Lower leg skin (tissue), 3 donors: Measurements from ENCODE around the gene MAPK12.

Experiments used
- POLR2A ChIP-seq, 2 donors: fragments of 450-650 bp; IDR thresholded peaks; one replicate each; pipeline ENCODE4 v1.6.1; 2016 to 2017; ENCODE audit warnings: antibody characterized with exemption in 2 of 2, mild to moderate bottlenecking in 1 of 2, moderate library complexity in 1 of 2
- TF ChIP-seq, protein P1 (sequence below), 3 donors: fragments of 450-650 bp; IDR thresholded peaks; one replicate each; pipeline ENCODE4 v1.5.1; 2016; ENCODE audit warnings: antibody characterized with exemption in 3 of 3, mild to moderate bottlenecking in 3 of 3, moderate library complexity in 2 of 3

DNA sequence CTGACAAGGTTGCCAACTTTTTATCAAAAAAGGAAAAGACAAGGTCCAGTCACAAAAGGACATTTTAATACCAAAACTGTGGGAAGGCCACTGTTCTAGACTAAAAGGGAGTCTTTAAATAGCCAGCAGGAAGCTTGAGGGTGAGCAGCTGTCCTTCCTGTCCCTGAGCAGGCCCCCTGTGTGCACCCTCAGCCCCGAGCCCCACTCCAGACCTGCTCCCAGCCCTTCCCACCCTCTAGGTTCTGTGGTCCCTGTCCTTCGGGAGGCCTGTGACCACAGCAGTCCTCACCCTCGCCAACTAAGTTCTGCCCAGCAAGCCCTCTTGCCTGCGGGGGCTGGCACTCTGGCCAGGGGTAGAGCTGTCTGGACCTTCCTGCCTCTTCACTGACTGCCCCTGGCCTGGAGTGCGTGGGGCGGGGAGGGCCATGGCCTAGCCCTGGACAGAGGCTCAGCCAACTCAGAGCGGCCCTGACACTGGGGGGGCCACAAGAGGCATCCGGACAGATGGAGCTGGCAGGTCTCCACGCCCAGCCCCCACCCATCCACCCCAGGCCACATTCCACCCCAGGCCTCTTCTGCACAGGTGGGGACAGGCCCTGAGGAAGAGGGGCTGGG lies 47.6 kb upstream of the MAPK12 start:
- TF ChIP-seq, protein P1, sequence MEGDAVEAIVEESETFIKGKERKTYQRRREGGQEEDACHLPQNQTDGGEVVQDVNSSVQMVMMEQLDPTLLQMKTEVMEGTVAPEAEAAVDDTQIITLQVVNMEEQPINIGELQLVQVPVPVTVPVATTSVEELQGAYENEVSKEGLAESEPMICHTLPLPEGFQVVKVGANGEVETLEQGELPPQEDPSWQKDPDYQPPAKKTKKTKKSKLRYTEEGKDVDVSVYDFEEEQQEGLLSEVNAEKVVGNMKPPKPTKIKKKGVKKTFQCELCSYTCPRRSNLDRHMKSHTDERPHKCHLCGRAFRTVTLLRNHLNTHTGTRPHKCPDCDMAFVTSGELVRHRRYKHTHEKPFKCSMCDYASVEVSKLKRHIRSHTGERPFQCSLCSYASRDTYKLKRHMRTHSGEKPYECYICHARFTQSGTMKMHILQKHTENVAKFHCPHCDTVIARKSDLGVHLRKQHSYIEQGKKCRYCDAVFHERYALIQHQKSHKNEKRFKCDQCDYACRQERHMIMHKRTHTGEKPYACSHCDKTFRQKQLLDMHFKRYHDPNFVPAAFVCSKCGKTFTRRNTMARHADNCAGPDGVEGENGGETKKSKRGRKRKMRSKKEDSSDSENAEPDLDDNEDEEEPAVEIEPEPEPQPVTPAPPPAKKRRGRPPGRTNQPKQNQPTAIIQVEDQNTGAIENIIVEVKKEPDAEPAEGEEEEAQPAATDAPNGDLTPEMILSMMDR (IDR thresholded peaks at IDR 0.05) = no peak
- TF ChIP-seq POLR2A (IDR thresholded peaks at IDR 0.05) = no peak
